Progenitor cell of endocrine pancreas (in vitro differentiated cells): ENCODE data around the gene MTCL1. TPM values are rescaled to one million over a fixed set of nuclear protein-coding genes. Genes with fewer than 3 reads are reported as not detected.
A peak's percentile ranks its signal among the peaks of the same experiment; 100 is the strongest.

Source experiments
- DNase-seq: peaks from one replicate; pipeline ENCODE4 v3.0.0; 2021; ENCODE audit warnings: low spot score; ENCODE audit not compliant: unreplicated experiment
- H3K27ac Mint-ChIP-seq: 2 replicates; pipeline ENCODE4 v1.8.0; 2021; ENCODE audit warnings: mild to moderate bottlenecking, moderate library complexity, mixed read lengths
- H3K27me3 Mint-ChIP-seq: 2 replicates; pipeline ENCODE4 v1.8.0; 2021; ENCODE audit warnings: mixed read lengths
- H3K36me3 Mint-ChIP-seq: 2 replicates; pipeline ENCODE4 v1.8.0; 2022; ENCODE audit warnings: mixed read lengths; ENCODE audit not compliant: insufficient read depth
- H3K4me1 Mint-ChIP-seq: 2 replicates; pipeline ENCODE4 v1.8.0; 2021; ENCODE audit warnings: low read depth, mixed read lengths
- H3K4me3 Mint-ChIP-seq: 2 replicates; pipeline ENCODE4 v1.8.0; 2021; ENCODE audit warnings: low read depth, mild to moderate bottlenecking, moderate library complexity, mixed read lengths
- H3K9me3 Mint-ChIP-seq: 2 replicates; pipeline ENCODE4 v1.8.0; 2021; ENCODE audit warnings: low read depth, mixed read lengths
- CTCF ChIP-seq: fragments of 200-600 bp; sonication (generic); IDR thresholded peaks from one replicate; pipeline ENCODE4 v1.5.0; 2021; ENCODE audit warnings: antibody characterized with exemption, mild to moderate bottlenecking; ENCODE audit not compliant: unreplicated experiment
- total RNA-seq: library from RNA; stranded (reverse); gene quantifications from 2 replicates; pipeline ENCODE4 v1.2.1, GENCODE V29; 2021

Gene MTCL1
- total RNA-seq, 1 donor from 2014 or later, result 81.5 TPM

GRCh38 chr18:8726281-8726680 lies 20.9 kb downstream of the MTCL1 start:
- no peak for TF ChIP-seq CTCF

GRCh38 chr18:8726963-8727705 lies 21.8 kb downstream of the MTCL1 start:
- TF ChIP-seq CTCF, result no peak
- no peak for DNase-seq
- H3K36me3 Mint-ChIP-seq, result peaks cover 41% of the 10 kb centered on the region
- peaks cover 21% of the 10 kb centered on the region for H3K4me1 Mint-ChIP-seq
- no peaks in the 10 kb centered on the region for H3K27me3 Mint-ChIP-seq
- H3K9me3 Mint-ChIP-seq, result peaks cover 3% of the 10 kb centered on the region
- no peak overlapping the region for H3K4me3 Mint-ChIP-seq
- no peak overlapping the region for H3K27ac Mint-ChIP-seq

More at GRCh38 chr18:8726281-8726680, 20.9 kb downstream of the MTCL1 start:
- peaks cover 48% of the 10 kb centered on the region for H3K36me3 Mint-ChIP-seq
- H3K27ac Mint-ChIP-seq, result no peak overlapping the region
- H3K4me1 Mint-ChIP-seq, result peaks cover 25% of the 10 kb centered on the region
- DNase-seq, result no peak
- H3K9me3 Mint-ChIP-seq, result peaks cover 7% of the 10 kb centered on the region
- no peaks in the 10 kb centered on the region for H3K27me3 Mint-ChIP-seq
- no peak overlapping the region for H3K4me3 Mint-ChIP-seq

- Mint-ChIP-seq H3K27me3 (no peaks in the 10 kb centered on the region), H3K36me3 (peaks cover 31% of the 10 kb centered on the region), H3K27ac (peak overlapping the region; percentile 90), H3K9me3 (peaks cover 3% of the 10 kb centered on the region), H3K4me3 (no peak overlapping the region), H3K4me1 (peaks cover 25% of the 10 kb centered on the region)
- no peak for TF ChIP-seq CTCF
- DNase-seq, result no peak
These were observed 24.9 kb downstream of the MTCL1 start for GRCh38 chr18:8730080-8730827.

GRCh38 chr18:8732442-8733360 lies 27.3 kb downstream of the MTCL1 start:
- Mint-ChIP-seq H3K36me3 (peaks cover 24% of the 10 kb centered on the region), H3K4me3 (no peak overlapping the region), H3K27me3 (no peaks in the 10 kb centered on the region), H3K9me3 (no peaks in the 10 kb centered on the region), H3K27ac (peak overlapping the region; percentile 57), H3K4me1 (peaks cover 25% of the 10 kb centered on the region)
- DNase-seq, result no peak
- TF ChIP-seq CTCF, result no peak

- Mint-ChIP-seq H3K4me3 (no peak overlapping the region), H3K9me3 (no peaks in the 10 kb centered on the region), H3K4me1 (peaks cover 25% of the 10 kb centered on the region), H3K27me3 (no peaks in the 10 kb centered on the region), H3K36me3 (peaks cover 27% of the 10 kb centered on the region), H3K27ac (no peak overlapping the region)
- TF ChIP-seq CTCF, result no peak
- no peak for DNase-seq
These were observed 29.1 kb downstream of the MTCL1 start for GRCh38 chr18:8734496-8734895.
